Kidney (tissue), 14 donors: ENCODE data around the gene PPP1R37. TPM values are rescaled to one million over a fixed set of nuclear protein-coding genes. Genes with fewer than 3 reads are reported as not detected.
A peak's percentile ranks its signal among the peaks of the same experiment; 100 is the strongest.

ENCODE experiments used
- DNase-seq, 5 donors: peaks; one replicate each; pipeline ENCODE4 v3.0.0-alpha.2; 2013 to 2020
- FAIRE-seq: peaks from 2 replicates; lab custom pipeline; 2012; peaks lifted over from hg19 to GRCh38; lab: Jason Lieb, UNC
- H3K27ac ChIP-seq, 2 donors: one replicate each; pipeline ENCODE4 v1.7.0; 2013; ENCODE audit warnings: low read depth in 2 of 2, low read length in 2 of 2, inconsistent platforms in 1 of 2
- H3K27me3 ChIP-seq: one replicate; pipeline ENCODE4 v1.7.1; 2013; ENCODE audit warnings: low read length, inconsistent platforms; ENCODE audit not compliant: control insufficient read depth, insufficient read depth
- H3K36me3 ChIP-seq, 3 donors: one replicate each; pipeline versions ENCODE4 v1.7.0 to v1.7.1; 2013; ENCODE audit warnings: low read length in 3 of 3, control low read depth in 1 of 3, inconsistent platforms in 1 of 3; ENCODE audit not compliant: insufficient read depth in 3 of 3, control insufficient read depth in 2 of 3
- H3K4me1 ChIP-seq, 3 donors: one replicate each; pipeline versions ENCODE4 v1.7.0 to v1.7.1; 2013; ENCODE audit warnings: low read length in 3 of 3, inconsistent platforms in 1 of 3, low read depth in 1 of 3; ENCODE audit not compliant: control insufficient read depth in 2 of 3, insufficient read depth in 2 of 3
- H3K4me3 ChIP-seq, 3 donors: one replicate each; pipeline versions ENCODE4 v1.7.0 to v1.8.1; 2013; ENCODE audit warnings: low read length in 3 of 3, control low read depth in 1 of 3, inconsistent platforms in 1 of 3
- H3K9ac ChIP-seq, 3 donors: one replicate each; pipeline versions ENCODE4 v1.7.0 to v1.7.1; 2013; ENCODE audit warnings: low read length in 3 of 3, control low read depth in 1 of 3, inconsistent platforms in 1 of 3
- H3K9me3 ChIP-seq, 3 donors: one replicate each; pipeline versions ENCODE4 v1.7.0 to v1.7.1; 2013; ENCODE audit warnings: low read length in 3 of 3, control low read depth in 1 of 3, inconsistent platforms in 1 of 3; ENCODE audit not compliant: control insufficient read depth in 2 of 3, insufficient read depth in 1 of 3
- intact Hi-C: fragments of 100-400 bp; cut with DNase I; formaldehyde crosslinking; loops from one replicate; pipeline ENCODE4 v1.11.1; 2022
- polyA plus RNA-seq: library from polyadenylated mRNA; stranded (reverse); fragments of 350-450 nt; fragmentation: Illumina TruSeq; extraction: RNeasy Lipid Tissue Mini Kit (QIAGEN cat#74804); gene quantifications from one replicate; pipeline ENCODE4 v1.2.3, GENCODE V29; 2014; ENCODE audit warnings: low read depth, low replicate concordance; ENCODE audit not compliant: insufficient read depth
- total RNA-seq: library from RNA; stranded (reverse); fragmentation: NEBNext Ultra II Directional; extraction: Animal tissue kit (Norgen Biotek cat#: 25700); gene quantifications from one replicate; pipeline ENCODE4 v1.2.1, GENCODE V29; 2021
- TF ChIP-seq, protein P1 (sequence below): IDR thresholded peaks from 3 replicates; pipeline ENCODE4 v1.5.1; 2012; ENCODE audit warnings: mild to moderate bottlenecking, moderate library complexity, borderline replicate concordance; ENCODE audit not compliant: insufficient read depth; ENCODE audit errors: extremely low read depth
- donor health status: control.
- donor health status: control.
- donor health status: control.
- donor health status: control.
- donor health status: control.
- donor health status: DM: yes; HTN: yes; CAD: no.
- donor health status: Normal renal cell carcinoma (clear cell type).

Gene PPP1R37
- total and polyA plus RNA-seq, 2 donors from 2014 or later: 21.6 to 33.0 TPM

DNA sequence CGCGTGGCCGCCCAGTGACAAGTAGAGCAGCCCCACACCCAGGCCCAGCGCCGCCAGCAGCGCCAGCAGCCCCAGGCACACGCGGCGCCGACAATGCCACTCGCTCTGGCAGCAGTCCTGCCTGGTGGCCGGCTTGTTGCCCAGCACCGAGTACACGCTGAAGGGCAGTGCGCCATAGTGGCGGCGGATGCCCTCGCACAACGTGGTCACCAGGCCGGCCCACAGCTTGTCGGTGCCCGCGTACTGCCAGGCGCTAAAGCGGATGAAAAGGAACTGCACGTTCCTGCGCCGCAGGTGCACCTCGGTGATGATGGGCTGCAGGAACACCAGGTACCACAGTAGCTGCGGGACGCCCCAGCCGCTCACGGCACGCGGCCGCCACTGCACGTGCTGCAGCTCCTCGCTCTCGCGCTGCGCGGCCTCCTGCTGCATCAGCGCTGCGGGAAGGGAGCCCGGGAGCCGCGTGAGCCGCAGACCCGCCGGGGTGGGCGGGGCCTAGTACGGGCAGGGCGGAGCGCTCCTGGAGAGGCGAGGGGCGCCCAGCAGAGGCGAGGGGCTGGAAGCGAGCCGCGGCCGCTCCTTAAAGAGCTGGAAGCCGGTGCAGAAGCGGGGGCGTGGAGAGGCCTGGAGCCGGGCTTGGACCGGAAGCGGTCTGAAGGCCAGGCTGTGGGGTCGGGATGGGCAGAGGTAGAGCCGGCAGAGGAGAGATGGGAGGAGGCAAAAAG, 60.5 kb downstream of the PPP1R37 start:
- H3K27me3 ChIP-seq: peaks cover 12% of the 10 kb centered on the region
- TF ChIP-seq, protein P1, sequence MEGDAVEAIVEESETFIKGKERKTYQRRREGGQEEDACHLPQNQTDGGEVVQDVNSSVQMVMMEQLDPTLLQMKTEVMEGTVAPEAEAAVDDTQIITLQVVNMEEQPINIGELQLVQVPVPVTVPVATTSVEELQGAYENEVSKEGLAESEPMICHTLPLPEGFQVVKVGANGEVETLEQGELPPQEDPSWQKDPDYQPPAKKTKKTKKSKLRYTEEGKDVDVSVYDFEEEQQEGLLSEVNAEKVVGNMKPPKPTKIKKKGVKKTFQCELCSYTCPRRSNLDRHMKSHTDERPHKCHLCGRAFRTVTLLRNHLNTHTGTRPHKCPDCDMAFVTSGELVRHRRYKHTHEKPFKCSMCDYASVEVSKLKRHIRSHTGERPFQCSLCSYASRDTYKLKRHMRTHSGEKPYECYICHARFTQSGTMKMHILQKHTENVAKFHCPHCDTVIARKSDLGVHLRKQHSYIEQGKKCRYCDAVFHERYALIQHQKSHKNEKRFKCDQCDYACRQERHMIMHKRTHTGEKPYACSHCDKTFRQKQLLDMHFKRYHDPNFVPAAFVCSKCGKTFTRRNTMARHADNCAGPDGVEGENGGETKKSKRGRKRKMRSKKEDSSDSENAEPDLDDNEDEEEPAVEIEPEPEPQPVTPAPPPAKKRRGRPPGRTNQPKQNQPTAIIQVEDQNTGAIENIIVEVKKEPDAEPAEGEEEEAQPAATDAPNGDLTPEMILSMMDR: no peak

DNA sequence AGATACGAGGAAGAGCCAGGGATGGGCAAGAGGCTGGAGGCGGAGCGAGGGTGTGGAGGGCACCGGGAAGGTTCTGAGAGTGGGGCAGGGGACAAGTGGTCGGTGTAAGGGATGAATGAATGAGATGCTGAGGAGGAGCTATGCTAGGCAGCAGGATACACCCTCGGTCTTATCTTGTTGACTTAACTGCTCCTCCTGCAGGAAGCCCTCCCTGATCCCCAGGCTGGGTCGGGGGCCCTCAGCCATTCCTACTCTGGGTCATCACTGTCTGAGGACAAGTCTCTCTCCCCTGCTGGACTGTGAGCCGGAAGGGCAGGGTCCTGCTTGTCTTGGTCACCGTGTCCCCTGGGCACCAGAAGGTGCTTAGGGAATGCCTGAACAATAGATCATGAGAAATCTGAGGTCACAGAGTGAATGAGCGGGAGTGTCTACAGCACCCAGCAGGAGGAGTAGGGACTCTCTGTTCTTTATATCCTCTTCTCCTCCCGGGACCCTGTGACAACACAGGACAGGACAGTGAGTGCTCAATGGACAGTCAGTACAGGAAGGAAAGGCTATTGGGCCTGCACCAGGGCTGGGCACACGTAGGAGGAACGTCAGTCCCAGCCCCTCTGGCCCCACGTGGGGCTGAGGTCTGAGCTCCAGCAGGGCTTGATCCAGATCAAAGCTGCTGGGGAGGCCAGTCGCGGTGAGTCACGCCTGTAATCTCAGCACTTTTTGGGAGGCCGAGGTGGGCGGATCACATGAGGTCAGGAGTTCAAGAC, 61.3 kb downstream of the PPP1R37 start:
- intact Hi-C loops: no loop called here
- Histone ChIP-seq H3K27me3 (peaks cover 12% of the 10 kb centered on the region), H3K27ac (no peak overlapping the region), H3K9me3 (no peaks in the 10 kb centered on the region), H3K4me1 (peaks cover 0 to 18% (median 0%) of the 10 kb centered on the region in 3 donors), H3K36me3 (no peaks in the 10 kb centered on the region), H3K9ac (no peak overlapping the region), H3K4me3 (no peak overlapping the region)
- peak in 1 of 5 donors; percentile 52 for DNase-seq
- FAIRE-seq: no peak
- TF ChIP-seq, protein P1: no peak

More for the DNA sequence above, 60.5 kb downstream of the PPP1R37 start:
- no peak for FAIRE-seq
- Histone ChIP-seq H3K36me3 (no peaks in the 10 kb centered on the region), H3K4me1 (peaks cover 0 to 18% (median 0%) of the 10 kb centered on the region in 3 donors), H3K9ac (no peak overlapping the region), H3K27ac (no peak overlapping the region), H3K9me3 (no peaks in the 10 kb centered on the region), H3K4me3 (peak overlapping the region in 1 of 3 donors; percentile 16)
- intact Hi-C loops: no loop called here
- DNase-seq: peak; percentile 60 to 76 (median 75)

DNA sequence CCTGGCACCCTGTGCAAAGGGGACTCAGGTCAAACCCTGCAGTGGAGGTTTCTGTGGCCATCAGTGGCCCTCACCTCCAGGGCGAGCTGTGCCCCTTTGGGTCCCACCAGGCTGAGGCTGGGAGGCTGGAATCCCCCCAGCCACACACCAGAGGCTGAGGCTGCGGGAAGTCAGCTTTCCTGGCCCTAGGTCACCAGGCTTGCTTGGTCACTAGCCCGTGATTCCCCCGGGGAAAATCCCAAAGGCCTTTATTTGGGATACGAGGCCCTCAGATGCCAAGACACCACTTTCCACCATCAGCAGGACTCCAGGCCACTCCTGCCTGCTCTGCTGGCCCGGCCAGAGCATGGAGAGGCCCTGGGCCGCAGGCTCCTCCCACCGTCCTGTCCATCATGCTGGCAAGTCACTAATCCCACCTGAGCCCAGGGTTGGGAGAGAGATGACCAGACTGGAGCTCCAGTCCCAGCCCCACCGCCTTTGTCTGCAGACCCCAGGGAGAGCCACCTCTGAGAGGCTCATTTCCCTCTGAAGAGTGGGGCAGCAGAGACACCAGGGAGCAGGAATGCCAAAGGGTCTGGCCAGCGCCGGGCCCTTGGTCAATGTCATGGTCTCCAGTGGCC, 63.1 kb downstream of the PPP1R37 start:
- FAIRE-seq (no peak), DNase-seq (no peak)
- Histone ChIP-seq H3K4me1 (peaks cover 0 to 20% (median 0%) of the 10 kb centered on the region in 3 donors), H3K27ac (no peak overlapping the region), H3K9ac (no peak overlapping the region), H3K9me3 (no peaks in the 10 kb centered on the region), H3K4me3 (no peak overlapping the region), H3K36me3 (no peaks in the 10 kb centered on the region), H3K27me3 (peaks cover 12% of the 10 kb centered on the region)
- TF ChIP-seq, protein P1: no peak
- intact Hi-C loops: no loop called here
